Non-pigmented ciliary epithelial cell (primary cell): ENCODE data around the gene TDRD9.
"Not testable (repeated sequence)": the region's sequence is repeated elsewhere in the genome, so short reads cannot be mapped to it uniquely, and the experiment has no call there.

Source experiments
- DNase-seq: peaks from one replicate; pipeline ENCODE4 v3.0.0-alpha.2; 2010; ENCODE audit warnings: low read depth

TDRD9 gene

GRCh38 chr14:103894034-103894722 lies 34.1 kb upstream of the TDRD9 start:
- DNase-seq = no peak

GRCh38 chr14:103894723-103895059 lies 33.6 kb upstream of the TDRD9 start:
- DNase-seq = no peak

DNA sequence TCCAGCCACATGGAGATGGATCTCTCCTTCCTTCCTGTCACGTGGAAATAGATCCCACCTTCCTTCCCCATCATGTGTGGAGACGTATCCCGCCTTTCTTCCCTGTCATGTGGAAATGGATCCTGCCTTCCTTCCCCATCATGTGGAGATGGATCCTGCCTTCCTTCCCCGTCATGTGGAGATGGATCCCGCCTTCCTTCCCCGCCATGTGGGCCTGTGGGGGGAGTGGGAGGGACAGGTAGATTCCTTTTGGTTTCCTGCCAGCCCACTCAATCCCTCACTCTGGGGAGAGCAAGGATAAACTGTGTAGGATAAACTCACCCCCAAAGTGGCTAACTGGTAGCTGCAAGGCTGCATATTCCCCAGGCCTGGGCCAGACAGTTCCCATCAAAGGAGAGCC lies 31.7 kb upstream of the TDRD9 start:
- DNase-seq = no peak

GRCh38 chr14:103897075-103897947 lies 30.9 kb upstream of the TDRD9 start:
- no peak for DNase-seq

- no peak for DNase-seq
These were observed 30.1 kb upstream of the TDRD9 start for GRCh38 chr14:103898204-103898603.

- DNase-seq = no peak
These were observed 29.5 kb upstream of the TDRD9 start for GRCh38 chr14:103898711-103899110.

GRCh38 chr14:103899316-103899715 lies 28.9 kb upstream of the TDRD9 start:
- DNase-seq = no peak

GRCh38 chr14:103899833-103900232 lies 28.4 kb upstream of the TDRD9 start:
- DNase-seq = no peak

- DNase-seq = no peak
These were observed 23.7 kb upstream of the TDRD9 start for GRCh38 chr14:103904493-103905107.

DNA sequence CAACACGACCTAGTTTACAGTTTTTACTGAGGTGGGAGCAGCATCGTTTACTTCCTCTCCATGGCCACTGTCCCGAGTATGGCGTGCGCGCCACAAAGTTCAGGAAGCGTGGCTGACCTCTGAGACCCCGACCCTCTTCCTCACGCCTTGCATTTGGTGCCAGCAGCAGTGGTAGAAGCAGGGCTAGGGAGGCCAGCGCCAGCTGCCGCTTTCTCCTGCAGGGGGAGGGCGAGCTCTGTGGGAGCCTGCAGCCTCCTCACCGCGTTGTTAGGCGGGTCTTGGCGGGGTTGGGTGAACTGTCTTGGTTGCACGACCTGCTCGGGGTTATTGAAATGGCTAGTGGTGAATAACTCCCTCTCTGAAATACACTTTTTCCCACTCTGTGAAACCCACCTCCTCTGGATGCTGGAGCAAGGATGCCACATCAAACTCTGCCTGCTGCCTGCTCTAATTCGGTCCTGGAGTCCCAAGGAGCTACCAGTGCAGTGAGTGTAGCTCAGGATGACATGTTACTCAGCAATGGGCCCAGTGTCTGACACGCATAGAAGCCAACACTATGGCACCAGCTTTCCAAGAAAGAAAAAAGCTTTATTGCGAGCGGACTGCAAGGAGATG lies 22.3 kb upstream of the TDRD9 start:
- DNase-seq = no peak

- DNase-seq = no peak
These were observed 19.7 kb upstream of the TDRD9 start for GRCh38 chr14:103908580-103908979.

DNA sequence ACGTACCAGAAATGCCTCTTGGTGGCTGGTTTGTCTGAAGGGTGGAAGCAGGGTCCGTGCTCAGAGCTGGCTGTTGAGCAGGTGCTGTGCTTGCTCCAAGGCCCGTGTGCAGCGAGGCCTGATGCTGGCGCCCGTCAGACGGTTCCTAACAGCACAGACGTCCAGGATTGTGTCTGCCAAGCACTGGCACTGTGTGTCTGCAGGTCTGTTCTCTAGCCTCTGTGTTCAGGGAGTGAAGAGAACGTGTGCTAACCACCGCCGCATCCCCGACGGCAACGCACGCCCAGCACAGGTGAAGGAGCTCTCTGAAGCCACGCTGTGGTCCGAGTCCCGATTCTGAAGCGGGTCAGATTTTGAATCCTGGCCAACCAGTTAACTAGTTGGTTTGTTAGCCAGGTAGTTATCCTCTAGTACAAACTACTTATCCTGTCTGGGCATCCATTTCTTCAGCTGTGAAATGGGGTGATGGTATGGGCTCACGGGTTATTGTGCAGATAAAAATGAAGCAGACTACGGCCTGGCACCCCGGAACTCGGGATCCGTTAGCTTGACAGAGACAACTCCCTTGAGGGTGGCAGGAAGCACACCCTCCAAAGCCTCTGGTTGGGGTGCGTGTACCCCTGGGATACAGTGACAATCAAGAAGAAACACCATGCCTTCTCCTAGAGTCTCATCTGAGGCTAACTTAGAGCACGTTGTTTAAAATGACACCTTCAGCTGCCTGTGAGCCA lies 18.6 kb upstream of the TDRD9 start:
- no peak for DNase-seq

DNA sequence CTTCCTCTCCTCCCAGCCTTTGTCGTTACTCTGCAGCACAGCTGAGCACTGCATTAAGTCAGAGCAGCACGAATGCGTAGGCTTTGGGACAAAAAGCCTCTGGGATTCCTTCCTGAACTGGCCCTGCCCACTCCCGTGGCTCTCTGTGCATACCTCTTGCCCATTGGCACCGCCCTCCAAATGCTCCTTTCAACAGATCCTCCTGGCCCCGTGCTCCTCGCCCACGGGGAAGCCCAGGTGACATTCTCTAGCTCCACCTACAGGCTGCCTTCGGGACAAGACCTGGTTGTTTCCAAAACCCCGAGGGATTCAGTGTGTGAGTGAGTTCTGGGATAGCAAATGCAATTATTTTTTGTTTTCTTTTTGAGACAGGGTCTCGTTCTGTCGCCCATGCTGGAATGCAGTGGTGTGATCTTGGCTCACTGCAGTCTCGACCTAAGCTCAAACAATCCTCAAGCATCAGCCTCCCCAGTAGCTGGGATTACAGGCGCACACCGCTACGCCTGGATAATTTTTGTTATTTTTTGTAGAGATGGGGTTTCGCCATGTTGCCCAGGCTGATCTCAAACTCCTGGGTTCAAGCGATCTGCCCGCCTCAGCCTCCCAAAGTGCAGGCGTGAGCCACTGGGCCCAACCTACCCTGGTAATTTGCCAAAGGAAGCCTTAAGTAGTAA lies 17.9 kb upstream of the TDRD9 start:
- peak; percentile 40 for DNase-seq

GRCh38 chr14:103910984-103911383 lies 17.3 kb upstream of the TDRD9 start:
- DNase-seq = no peak

GRCh38 chr14:103915616-103916015 lies 12.6 kb upstream of the TDRD9 start:
- DNase-seq = no peak

DNA sequence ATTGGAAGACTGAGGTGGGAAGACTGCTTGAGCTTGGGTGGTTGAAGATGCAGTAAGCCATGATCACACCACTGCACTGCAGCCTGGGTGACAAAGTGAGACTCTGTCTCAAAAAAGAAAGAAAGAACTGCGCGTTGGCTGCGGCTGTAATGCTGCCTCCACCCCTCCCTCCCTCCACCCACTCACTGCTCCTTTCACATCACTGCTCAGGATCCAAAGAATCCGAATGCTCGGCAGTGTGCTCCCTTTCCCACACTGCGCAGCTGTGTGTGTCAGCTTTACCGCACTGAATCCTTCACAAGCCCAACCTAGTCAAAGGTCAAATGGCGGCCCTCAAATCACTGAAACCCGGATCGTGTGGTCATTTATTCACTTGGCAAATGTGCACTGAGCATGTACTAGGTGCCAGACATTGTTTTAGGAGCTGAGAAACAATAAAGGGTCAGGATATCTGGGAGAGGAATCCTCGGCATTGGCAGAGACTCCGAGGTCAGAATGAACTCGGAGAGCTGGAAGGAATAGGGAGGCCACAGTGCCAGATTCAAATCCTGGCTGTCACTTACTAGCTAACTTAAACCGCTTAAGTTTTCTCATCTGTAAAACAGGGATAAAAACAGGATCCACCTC lies 11.5 kb upstream of the TDRD9 start:
- DNase-seq = no peak

DNA sequence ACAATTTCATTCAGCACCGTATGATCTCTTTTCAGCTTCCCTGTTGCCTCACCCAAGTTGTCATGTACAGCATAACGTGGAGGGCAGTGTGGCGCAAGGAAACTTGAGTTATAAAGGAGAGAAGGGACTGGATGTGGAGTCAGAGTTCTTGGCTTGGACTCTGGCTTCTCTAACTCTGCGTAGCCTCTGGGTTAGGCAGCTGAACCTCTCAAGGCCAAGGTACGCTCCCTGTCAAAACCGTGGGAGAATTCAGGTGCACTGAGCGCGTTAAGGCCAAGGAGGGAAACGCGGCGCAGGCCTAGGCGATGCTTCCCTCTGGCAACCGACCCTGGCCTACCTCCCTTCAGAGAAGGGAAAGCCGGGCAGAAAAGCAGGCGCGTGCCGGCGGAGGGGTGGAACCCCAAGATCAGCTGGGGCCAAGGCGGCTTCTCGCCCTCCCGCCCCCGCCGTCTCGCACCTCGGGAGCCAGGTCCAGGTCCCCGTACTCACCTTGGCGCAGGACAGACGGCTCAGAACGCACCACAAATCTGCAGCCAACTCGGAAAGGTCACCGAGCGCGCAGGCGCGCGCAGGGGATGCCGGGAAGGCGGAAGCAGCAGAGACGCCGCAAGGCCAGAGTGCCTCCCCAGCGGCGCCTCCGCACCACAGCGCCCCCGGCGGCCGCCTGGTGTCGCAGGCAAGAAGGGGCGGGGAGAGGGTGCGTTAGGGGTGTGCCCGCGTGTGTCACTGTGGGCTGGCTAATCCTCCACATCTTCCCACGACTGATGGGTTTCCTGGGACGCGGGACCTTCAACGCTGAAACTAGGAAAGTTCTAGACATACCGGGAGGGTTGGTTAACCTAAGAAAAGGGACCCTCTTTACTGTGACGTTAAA lies 7.0 kb upstream of the TDRD9 start:
- peak; percentile 69 for DNase-seq

- not testable (repeated sequence) for DNase-seq
These were observed 6.4 kb upstream of the TDRD9 start for GRCh38 chr14:103921855-103922200.

GRCh38 chr14:103923863-103924262 lies 4.4 kb upstream of the TDRD9 start:
- DNase-seq = no peak

DNA sequence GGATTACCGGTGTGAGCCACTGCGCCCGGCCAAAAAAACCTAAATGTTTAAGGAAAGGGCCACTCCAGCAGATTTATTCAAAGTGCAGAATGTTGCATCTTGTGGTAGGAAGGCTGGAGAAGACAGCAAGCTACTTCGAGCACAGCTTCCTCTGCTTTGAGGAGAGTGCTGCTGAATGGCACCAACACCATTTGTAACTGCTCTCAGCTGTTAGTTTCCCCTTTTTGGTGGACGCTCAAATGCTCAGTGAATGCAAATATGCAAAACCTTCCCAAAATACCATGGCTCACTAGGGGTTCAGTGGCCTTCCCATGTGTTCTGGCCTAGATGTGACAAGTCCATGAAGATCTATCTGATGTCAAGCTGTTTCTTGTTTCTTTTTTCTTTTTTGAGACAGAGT lies 2.9 kb upstream of the TDRD9 start:
- no peak for DNase-seq
